Fibroblast of villous mesenchyme (primary cell): ENCODE results near the gene DCAF12. TPM values are rescaled to one million over a fixed set of nuclear protein-coding genes. Genes with fewer than 3 reads are reported as not detected.

ENCODE experiments used
- DNase-seq: peaks from one replicate; pipeline ENCODE4 v3.0.0-alpha.2; 2010; ENCODE audit warnings: low read depth
- H3K4me3 ChIP-seq: 2 replicates; pipeline ENCODE4 v1.5.1; 2011; ENCODE audit warnings: low read depth, mild to moderate bottlenecking, low read length
- CTCF ChIP-seq: IDR thresholded peaks from 2 replicates; pipeline ENCODE4 v1.5.1; 2012; ENCODE audit warnings: low read depth, mild to moderate bottlenecking, low read length; ENCODE audit not compliant: insufficient read depth
- total RNA-seq: library from RNA; depleted of rRNA; stranded (reverse); fragments of >200 nt; gene quantifications from 2 replicates; pipeline ENCODE4 v1.2.3, GENCODE V29; 2012

Gene DCAF12
- total RNA-seq, 1 donor: 29.8 TPM

GRCh38 chr9:34106110-34106509, 20.4 kb downstream of the DCAF12 start:
- TF ChIP-seq CTCF: no peak
- no peak for DNase-seq

GRCh38 chr9:34102796-34103195, 23.7 kb downstream of the DCAF12 start:
- no peak overlapping the region for H3K4me3 ChIP-seq
- no peak for DNase-seq
- TF ChIP-seq CTCF: no peak

More at GRCh38 chr9:34106110-34106509, 20.4 kb downstream of the DCAF12 start:
- H3K4me3 ChIP-seq: no peak overlapping the region

GRCh38 chr9:34098307-34098706, 28.2 kb downstream of the DCAF12 start:
- no peak overlapping the region for H3K4me3 ChIP-seq
- no peak for DNase-seq
- TF ChIP-seq CTCF: no peak

- no peak overlapping the region for H3K4me3 ChIP-seq
- no peak for DNase-seq
- no peak for TF ChIP-seq CTCF
These were observed 28.6 kb downstream of the DCAF12 start for GRCh38 chr9:34097865-34098264.

GRCh38 chr9:34096751-34097150, 29.7 kb downstream of the DCAF12 start:
- DNase-seq: no peak
- TF ChIP-seq CTCF: no peak

GRCh38 chr9:34093578-34093977, 32.9 kb downstream of the DCAF12 start:
- no peak for TF ChIP-seq CTCF
- no peak for DNase-seq

More at GRCh38 chr9:34096751-34097150, 29.7 kb downstream of the DCAF12 start:
- no peak overlapping the region for H3K4me3 ChIP-seq

GRCh38 chr9:34089311-34089710, 37.2 kb downstream of the DCAF12 start:
- DNase-seq: no peak
- no peak for TF ChIP-seq CTCF
- H3K4me3 ChIP-seq: no peak overlapping the region

More at GRCh38 chr9:34093578-34093977, 32.9 kb downstream of the DCAF12 start:
- H3K4me3 ChIP-seq: no peak overlapping the region
